GM21526 (cell line): Measurements from ENCODE around the gene FERMT1.
"Not testable (repeated sequence)": the region's sequence is repeated elsewhere in the genome, so short reads cannot be mapped to it uniquely, and the experiment has no call there.

Experiments
- ATAC-seq: cut with Tn5 transposase; IDR thresholded peaks from one replicate; pipeline ENCODE4 v1.9.1; 2021; ENCODE audit warnings: moderate library complexity; ENCODE audit not compliant: unreplicated experiment, low FRiP score

The FERMT1 gene

DNA sequence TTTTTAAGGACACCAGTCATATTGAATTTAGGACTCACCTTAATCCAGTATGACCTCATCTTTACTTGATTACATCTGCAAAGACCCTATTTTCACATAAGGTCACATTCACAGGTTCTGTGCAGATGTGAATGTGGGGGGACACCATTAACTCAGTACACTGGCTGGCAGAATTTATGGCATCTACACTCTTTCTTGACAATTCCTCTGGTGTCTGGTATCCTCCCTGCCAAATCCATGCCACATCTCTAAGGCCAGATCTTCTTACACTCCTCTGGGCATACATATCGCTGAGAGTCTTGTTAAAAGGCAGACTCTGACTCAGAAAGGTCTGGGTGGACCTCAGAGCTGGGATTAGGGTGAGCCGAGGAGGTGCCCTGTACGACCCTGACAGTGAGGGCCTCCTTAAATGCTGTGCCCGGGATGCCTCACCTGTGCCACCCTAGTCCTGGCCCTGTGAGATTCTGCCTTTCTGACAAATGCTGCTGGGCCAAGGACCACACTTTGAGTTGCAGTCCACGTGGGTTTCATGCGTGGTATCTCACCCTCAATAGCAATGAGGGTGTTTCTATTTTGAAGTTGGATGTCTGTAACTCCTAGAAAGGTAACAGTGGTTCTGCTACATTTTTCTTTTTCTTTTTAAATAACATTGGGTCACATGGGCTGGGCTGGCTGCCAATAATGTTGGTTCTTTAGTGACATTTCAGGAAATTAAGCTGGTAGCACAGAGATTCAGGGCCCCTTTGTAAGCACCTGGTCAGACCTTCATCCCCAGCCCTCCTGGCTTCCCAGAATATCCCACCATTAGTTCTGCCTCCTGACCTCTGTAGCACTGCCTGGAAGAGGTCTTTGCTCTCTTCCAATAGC lies 51.8 kb downstream of the FERMT1 start:
- ATAC-seq: no peak

DNA sequence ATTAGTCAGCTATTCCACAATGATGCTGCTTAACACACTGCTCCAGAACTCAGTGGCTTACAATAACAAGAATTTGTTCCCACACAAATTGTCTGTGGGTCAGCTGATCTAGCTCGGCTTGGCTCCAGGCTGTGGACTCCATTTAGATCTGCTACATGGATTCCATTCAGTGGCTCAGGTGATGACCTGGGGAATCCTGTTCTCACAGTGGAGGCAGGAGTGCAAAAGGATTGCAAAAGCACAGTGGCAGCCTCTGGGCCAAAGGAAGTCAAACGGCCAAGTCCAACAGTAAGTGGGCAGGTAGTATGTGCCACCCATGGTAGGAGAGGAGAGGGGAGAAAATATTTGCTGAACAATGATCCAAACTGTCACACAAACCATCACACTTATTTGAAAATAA lies 53.2 kb downstream of the FERMT1 start:
- no peak for ATAC-seq

DNA sequence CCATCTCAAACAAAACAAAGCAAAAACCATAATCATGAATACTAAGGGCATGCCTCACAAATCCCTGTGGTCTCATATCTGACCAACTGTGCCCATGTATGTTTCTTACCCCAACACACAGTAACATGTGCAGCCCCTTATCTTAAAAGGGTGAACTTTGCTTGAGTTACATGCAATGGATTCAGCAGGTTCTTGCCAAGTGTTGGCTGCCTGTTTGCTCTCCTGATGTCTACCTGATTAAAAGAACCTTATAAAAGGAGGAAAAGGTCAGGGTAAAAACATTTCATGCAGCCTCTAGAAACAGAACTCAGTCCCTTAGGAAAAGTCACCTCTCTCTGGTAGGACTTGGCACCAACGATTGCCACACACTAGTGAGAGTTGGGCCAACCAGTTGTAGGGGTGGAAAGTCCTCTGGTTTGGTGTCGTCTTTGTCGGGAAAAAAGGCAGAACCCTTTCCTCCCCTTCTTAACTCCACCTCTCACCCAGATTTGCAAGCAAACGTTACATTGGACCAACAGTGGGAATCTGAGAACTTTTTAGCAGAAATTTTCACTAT lies 55.0 kb downstream of the FERMT1 start:
- ATAC-seq: no peak

DNA sequence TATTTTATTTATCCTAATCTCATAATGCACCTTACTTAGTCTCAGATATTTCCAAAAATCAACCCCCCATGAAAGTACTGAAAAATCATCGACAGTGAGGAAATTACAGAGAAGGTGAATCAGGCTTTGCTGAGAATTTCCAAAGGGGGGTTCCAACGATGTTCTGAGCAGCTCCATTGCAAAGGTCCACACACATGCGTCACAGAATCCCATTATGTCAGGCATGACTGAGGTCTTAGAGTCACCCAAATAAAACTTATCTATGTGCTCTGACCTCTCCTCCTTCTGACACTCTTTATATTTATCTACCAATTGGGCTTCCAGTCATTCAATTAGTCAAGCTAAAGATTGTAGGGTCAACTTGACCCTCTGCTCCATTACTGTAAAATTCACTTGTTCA lies 56.2 kb downstream of the FERMT1 start:
- ATAC-seq: no peak

DNA sequence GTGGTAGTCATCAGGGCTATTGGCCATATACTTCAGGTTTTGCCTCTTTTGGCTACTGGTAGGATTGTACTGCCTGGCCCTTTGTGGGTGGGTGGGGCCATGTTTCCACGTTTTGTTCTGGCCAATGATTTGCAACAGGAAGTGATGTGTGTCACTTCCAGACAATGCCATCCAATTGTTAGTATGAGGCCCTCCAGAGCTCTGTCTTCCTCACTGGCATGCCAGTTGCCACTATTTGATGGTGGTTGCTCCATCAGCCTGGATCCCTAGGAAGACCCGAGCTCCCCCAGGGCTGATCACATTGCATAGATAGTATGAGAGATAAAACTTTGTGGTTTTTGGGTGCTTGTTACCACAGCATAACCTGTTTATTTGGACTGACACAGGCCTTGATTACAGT lies 61.3 kb downstream of the FERMT1 start:
- ATAC-seq: no peak

DNA sequence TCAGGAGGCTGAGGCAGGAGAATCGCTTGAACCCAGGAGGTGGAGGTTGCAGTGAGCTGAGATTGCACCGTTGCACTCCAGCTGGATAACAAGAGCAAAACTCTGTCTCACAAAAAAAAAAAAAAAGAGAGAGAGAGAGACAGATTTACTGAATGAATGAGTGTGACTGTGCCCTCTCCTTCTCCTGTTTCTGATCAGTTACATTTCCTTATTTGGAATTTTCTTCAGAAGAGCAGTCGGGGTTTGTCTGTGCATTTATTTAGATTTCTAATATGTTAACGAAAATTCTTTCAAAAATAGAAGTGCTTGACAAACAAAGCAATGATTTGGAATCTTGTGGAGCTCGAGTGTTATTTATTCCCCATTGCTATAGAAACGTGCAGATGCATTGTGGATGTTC lies 62.6 kb downstream of the FERMT1 start:
- ATAC-seq: no peak

DNA sequence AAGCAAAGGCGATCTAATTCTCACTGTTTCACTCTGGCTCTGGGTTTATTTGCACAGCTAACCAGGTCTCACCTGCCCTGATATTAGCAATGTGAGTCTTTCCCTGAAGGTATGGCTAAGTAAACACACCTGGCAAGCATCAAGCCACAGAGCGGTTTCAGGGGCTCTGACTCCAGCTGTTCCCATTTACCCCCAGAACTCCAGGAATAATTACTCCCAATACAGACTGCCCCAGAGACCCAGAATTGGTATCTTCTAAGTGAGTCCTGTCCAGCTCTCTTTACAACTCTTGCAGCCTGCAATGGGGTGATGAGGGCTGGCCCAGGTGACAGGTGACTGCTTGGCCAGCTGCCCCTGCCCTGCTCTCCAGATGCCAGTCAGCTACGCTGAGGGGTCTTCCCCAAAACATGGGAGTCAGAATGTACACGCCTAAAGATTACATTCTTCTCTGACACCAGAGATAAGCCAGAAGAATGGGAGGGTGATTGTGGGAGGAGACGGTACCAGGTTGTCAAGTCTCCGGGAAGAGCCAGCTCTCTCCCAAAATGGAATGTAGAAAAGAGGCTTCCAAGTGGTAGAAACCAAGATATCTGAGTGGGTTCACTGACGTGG lies 64.0 kb downstream of the FERMT1 start:
- no peak for ATAC-seq

DNA sequence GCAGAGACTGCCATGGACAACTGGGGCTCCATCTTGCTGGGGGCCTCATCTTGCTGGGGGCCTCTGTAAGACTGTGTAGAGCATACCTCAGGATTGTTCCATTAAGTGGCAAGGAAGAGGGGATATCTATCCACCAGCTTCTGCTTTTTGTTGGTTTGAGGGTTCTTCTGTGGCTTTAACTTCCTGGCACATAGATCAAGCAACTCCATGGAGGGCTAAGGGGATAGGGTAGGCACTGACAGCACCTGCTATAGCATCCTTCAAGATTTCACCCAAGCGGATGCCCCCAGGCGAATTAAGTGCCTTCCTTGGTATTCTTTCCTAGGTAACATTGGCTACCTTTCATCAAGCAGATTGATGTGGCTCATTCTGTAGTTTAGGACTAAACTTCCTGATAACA lies 65.1 kb downstream of the FERMT1 start:
- ATAC-seq: no peak

DNA sequence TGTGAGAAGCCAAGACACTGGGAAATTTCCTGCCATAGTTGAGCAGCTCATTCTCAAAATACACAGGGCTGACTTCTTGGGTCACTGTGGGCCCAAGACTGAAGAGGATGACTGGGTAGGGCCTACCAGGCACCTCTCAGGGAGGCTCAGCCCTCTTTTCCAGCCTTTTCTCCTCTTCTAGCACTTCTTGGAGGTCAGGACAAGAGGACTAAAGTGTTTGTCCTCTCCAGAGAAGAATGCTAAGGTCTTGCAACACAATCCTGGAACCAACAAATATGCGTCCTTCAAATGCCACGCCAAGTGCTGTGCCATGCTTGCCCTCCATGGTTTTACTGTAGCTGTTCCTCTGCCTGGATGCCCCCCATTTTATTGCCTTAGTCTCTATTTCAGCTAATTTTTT lies 65.7 kb downstream of the FERMT1 start:
- ATAC-seq: no peak

DNA sequence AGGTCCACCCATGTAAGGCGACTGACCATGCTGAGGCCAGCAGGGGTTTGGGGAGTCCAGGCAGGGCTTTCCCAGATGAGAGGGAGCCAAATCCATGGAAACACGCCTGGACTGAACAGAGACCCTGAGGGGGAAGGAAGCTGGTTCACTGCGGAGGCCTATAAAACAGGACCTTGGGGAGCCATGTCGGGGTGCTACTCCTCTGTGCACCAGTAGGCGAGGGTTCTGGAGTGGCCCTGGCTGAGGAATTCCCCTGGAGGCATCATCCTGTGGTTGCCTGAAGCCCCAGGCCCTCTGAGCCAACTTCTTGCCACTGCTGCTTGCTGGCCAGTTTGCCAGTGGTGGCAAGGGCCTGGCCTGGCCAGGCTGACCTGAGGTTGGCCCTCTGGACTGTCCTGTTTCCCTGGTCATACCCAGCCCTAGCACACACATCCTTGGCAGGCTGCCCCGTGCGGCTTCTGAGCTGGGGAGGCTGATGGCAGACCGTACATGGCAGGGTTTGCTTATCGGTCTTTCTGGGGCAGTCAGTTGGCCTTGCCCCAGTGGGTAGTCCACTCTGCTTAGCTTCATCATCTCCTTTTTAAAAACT lies 66.8 kb downstream of the FERMT1 start:
- ATAC-seq: no peak

DNA sequence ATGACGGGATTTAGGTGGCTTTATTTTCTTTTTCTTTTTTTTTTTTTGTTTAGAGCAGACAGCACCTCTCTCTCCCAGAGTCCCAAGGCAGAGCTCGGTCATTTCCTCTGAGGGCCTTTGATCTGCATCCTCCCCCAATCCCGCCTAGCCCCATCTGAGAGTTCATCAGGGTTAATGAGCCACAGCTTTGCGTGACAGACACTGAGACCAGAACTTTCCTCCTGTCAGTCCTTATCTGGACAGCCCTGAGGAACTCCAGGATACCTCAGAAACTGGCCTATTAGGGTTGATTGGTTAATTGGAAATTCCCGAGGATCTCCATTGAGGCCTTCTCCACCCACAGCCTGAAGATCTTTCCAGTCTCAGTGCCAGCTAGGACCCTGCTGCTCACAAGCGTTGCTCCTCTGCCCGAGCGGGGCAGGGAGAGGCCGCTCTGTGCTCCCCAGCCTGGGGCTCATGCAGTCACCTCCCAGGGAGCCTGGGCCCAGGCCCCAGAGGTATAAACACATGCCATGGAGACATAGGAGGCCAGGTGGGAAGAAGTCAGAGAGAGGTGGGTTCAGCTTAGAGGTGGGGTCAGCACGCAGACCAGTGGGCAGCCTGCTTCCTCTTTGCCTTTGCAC lies 67.6 kb downstream of the FERMT1 start:
- ATAC-seq: no peak

DNA sequence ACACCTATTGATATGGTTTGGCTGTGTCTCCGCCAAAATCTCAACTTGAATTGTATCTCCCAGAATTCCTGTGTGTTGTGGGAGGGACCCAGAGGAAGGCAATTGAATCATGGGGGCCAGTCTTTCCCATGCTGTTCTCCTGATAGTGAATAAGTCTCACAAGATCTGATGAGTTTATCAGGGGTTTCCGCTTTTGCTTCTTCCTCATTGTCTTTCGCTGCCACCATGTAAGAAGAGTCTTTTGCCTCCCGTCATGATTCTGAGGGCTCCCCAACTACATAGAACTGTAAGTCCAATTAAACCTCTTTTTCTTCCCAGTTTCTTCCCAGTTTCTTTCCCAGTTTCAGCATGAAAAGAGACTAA lies 68.2 kb downstream of the FERMT1 start:
- ATAC-seq: not testable (repeated sequence)

DNA sequence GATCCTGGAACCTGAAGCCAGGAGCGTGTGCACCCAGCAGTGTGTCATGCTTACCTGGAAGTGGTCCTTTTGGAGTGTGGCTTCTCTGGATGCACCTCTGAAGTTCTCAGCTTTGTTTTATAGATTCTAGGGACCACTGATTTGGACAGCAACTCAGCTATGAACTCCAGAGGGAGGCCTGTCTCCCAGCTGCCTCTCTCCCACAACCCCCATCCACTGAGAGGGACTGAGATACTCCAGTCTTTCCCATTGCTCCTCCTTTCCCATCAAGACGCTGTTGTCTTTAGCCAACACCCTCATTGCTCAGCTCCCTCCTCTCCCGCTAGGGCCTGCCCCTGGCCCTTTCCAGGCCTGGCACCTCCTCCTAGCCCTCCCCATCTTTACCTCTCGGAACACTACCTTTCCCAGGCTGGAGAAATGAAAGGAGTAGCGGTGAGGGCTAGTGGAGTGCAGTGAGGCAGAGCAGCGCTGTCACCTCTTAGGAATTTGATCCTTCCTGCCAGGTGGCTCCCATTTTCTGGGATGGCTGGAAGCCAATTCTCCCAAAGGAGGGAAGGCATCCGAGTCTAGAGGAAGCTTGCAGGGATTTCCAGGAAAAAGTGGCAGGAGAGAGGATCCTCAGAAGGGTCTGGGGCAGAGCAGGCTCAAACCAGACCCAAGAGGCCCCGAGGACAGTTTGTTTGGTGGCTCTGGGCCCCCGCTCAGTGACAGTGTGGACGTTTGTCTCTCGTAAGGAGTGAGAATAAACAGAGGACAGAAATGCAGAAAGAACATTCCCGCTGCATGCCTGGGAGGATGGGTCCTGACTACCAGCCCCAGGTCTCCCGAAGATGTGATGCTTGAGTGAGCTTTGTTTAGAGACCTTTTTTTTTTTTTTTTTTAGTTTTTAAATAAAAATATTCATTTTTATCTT lies 68.8 kb downstream of the FERMT1 start, which contains the start of gene LRRN4:
TSS of gene LRRN4 (minus strand) at position 285 of the 913 bp plus-strand sequence. CDS start 1,261 bp downstream, outside the sequence.
- no peak for ATAC-seq

DNA sequence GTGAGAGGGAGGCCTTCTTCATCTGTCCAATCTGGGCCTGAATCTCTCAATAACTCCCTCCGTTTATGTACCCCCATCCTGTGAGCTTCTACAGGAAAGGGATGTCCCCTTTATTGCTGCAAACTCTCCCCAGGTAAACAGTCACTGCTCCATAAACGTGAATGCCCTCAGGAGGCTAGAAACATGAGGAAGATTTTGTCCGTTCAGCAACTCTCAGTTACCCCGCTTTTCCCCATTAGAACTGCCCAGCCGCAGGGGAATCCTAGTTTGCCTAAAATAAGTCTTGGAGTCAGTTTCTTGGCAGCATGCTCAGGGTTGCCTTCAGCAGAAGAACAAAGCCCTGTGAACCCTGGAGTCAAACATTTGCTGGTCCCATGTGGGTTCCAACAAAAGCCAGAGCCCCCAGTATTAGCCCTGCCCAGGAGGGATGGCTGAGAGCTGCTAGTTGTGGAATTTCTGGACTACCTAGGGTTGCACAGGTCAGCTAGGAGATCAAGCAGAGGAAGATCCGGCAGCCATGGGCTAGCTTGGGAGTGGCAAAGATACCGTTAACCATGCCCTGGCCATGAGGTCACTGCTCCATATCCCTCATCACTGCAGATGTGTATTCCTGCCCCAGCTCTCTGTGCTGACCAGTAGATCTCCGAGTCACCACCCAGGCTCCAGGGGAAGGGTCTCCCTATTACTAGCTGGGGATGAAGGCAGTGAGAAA lies 69.6 kb downstream of the FERMT1 start:
- ATAC-seq: no peak

DNA sequence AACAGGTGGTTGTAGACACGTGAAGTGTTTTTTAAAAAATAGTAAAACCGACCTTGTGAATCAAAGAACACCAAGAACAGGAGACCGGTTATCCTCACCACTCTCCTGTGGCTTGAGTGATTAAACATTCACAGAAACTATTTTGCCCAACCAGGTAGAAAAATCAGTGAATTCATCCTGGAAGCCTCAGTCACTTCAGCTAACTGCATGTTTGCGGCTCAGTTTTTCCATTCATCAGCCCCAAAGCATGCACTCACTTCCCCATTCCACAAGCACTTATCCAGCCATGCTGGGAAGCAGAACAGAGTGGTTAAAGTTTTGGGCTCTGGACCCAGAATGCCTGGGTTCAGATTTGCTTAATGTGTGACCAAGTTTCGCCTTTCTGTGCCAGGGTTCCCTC lies 71.3 kb downstream of the FERMT1 start:
- no peak for ATAC-seq

DNA sequence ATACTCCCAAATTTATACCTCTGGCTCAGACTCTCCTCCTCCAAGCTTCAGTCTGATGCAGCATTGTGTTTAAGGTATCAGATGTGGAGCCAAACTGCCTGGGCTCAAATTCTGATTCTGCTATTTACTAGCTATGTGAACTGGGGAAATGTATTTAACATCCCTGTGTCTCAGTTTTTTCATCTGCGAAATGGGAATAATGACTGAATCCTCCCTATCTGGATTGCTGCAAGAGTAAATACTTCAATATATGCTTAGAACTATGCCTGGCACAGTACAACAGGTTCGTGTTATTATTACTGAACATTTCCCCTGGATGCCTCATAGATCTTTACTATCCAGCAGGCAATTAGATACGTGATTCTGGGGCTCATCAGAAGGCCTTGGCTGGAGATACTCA lies 74.4 kb downstream of the FERMT1 start:
- no peak for ATAC-seq

DNA sequence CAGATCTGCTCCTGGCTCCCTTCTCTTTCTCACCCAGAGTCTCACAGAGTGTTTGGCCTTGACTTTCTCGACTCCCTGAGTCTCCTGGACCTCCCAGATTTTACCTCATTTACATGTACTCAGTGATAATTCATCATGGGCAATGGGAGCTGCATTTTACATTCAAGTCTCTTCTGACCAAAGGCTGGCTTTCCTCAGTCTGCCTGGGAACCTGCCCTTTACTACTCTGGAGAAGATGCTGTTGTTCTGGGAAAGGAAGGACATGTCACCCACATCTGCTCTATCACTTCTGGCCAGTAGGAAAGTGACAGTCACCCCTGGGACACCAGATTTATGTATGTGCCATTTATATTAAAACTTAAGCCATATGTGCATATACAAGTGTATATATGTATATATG lies 76.4 kb downstream of the FERMT1 start:
- ATAC-seq: no peak

DNA sequence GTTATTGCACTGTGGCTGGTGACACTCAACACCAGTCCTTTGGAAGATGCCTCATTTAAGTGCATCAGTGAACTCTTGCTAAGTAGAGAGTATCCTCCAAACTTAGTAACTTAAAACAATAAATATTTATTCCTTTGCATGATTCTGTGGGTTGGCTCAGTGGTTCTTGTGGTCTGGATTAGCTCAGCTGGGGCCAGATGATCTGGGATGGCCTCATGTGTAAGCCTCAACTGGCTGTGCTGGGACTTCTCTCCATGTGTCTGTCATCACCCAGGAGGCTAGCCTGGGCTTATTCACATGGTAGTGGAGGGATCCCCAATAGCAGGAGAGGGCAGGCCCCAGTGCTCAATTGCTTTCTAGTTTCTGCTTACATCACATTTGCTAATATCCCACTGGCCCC lies 77.3 kb downstream of the FERMT1 start:
- ATAC-seq: no peak

DNA sequence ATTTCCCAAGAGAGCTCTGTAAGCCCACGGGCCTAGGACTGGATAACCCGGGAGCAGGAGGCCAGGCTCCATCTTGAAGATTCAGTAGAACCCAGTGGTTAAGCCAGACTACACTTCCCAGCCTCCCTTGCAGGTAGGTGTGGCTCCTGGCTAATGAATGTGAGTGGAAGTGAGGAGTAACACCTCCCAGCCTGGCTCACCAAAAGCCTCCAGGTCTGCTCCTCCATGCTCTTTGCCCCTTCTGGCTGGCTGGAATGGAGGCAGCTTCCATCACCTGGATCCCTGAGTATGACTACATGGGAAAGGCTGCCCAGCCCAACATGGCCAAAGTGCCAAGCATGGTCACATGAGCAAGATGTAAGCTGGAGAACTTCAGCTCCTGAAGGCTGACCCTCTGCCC lies 78.7 kb downstream of the FERMT1 start:
- no peak for ATAC-seq
